Cardiac muscle cell (in vitro differentiated cells and primary cell): ENCODE measurements around the gene CCDC141. TPM values are rescaled to one million over a fixed set of nuclear protein-coding genes. Genes with fewer than 3 reads are reported as not detected.

Source experiments
- DNase-seq, 2 donors: peaks; one replicate each; pipeline versions ENCODE4 v3.0.0 to v3.0.0-alpha.2; 2010 to 2017; ENCODE audit warnings: low read depth in 1 of 2, low spot score in 1 of 2
- H3K27ac ChIP-seq: fragments of 200-600 bp; sonication (generic); 2 replicates; pipeline ENCODE4 v1.5.1; 2016
- H3K27me3 ChIP-seq: fragments of 200-600 bp; sonication (generic); 2 replicates; pipeline ENCODE4 v1.6.0; 2016; ENCODE audit warnings: control low read depth
- H3K36me3 ChIP-seq: fragments of 200-600 bp; sonication (generic); 2 replicates; pipeline ENCODE4 v1.5.1; 2016; ENCODE audit warnings: control low read depth
- H3K4me1 ChIP-seq: fragments of 200-600 bp; sonication (generic); 2 replicates; pipeline ENCODE4 v1.8.1; 2017; ENCODE audit warnings: low read depth, mild to moderate bottlenecking, mixed run types
- H3K4me3 ChIP-seq: fragments of 200-600 bp; sonication (generic); 2 replicates; pipeline ENCODE4 v1.5.1; 2016; ENCODE audit warnings: mild to moderate bottlenecking
- H3K9me3 ChIP-seq: fragments of 200-600 bp; sonication (generic); 2 replicates; pipeline ENCODE4 v1.5.1; 2017; ENCODE audit warnings: low read depth, mild to moderate bottlenecking, control low read depth
- CTCF ChIP-seq: IDR thresholded peaks from 2 replicates; pipeline ENCODE4 v1.5.1; 2012; ENCODE audit warnings: low read depth, mild to moderate bottlenecking, low read length
- polyA plus RNA-seq: library from polyadenylated mRNA; unstranded; fragments of >200 nt; fragmentation: Nextera tagmentation; extraction: Ambion mirVana; gene quantifications from 2 replicates; pipeline ENCODE4 v1.2.1, GENCODE V29; 2016
- total RNA-seq: library from RNA; depleted of rRNA; stranded (reverse); fragments of >200 nt; gene quantifications from 2 replicates; pipeline ENCODE4 v1.2.3, GENCODE V29; 2016

CCDC141 gene
- total and polyA plus RNA-seq, 2 experiments from 2014 or later: 134 to 213 TPM

GRCh38 chr2:178946494-178946893, 103.4 kb downstream of the CCDC141 start:
- no peaks in the 10 kb centered on the region for H3K9me3 ChIP-seq
- peak overlapping the region; percentile 42 for H3K27ac ChIP-seq
- H3K36me3 ChIP-seq: peaks cover 37% of the 10 kb centered on the region

DNA sequence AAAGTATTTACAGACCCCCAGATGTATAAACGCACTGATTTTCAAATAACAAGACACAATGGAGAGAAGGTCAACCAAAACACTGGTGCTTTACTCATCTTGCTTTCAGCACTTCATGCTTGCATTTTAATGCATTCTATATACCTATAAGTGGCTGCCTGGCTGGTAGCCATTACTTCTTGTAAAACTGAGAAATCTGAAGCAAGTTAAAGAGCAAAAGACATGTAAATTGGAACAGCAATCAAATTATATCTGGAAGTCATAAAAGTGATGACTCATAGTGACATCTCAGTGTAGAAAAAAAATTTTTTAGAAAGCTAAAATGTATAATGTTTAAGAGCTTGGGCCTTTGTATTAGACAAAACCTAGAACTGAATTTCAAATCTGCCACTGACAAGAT, 106.2 kb downstream of the CCDC141 start:
- H3K36me3 ChIP-seq: peaks cover 31% of the 10 kb centered on the region
- no peaks in the 10 kb centered on the region for H3K9me3 ChIP-seq
- peaks cover 2% of the 10 kb centered on the region for H3K4me1 ChIP-seq
- H3K4me3 ChIP-seq: no peak overlapping the region
- DNase-seq: no peak
- no peaks in the 10 kb centered on the region for H3K27me3 ChIP-seq
- no peak overlapping the region for H3K27ac ChIP-seq
- no peak for TF ChIP-seq CTCF

More at GRCh38 chr2:178946494-178946893, 103.4 kb downstream of the CCDC141 start:
- DNase-seq: no peak
- no peaks in the 10 kb centered on the region for H3K27me3 ChIP-seq
- TF ChIP-seq CTCF: no peak
- H3K4me1 ChIP-seq: peaks cover 8% of the 10 kb centered on the region
- no peak overlapping the region for H3K4me3 ChIP-seq

DNA sequence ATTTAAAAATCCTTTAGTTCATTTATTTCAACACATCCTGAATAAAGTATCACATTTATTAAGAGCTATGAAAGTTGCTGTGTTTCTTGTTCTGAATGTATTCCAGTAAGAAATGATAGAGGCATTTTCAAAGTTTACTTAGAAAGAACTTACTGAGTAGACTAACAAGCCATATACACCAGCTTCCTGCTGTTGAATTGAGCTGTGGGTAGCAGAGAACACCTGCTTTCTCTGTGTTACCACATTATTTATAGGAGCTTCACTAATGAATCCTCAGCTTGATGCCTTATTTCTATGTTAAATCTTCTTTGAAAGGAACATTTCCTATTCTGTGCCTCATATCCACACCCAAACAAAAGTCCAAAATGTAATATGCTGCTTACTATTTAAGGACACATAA, 115.4 kb downstream of the CCDC141 start:
- no peak overlapping the region for H3K4me3 ChIP-seq
- H3K36me3 ChIP-seq: peaks cover 48% of the 10 kb centered on the region
- no peaks in the 10 kb centered on the region for H3K27me3 ChIP-seq
- no peak for DNase-seq
- H3K27ac ChIP-seq: peak overlapping the region; percentile 19
- H3K4me1 ChIP-seq: no peaks in the 10 kb centered on the region
- no peaks in the 10 kb centered on the region for H3K9me3 ChIP-seq
- TF ChIP-seq CTCF: no peak

DNA sequence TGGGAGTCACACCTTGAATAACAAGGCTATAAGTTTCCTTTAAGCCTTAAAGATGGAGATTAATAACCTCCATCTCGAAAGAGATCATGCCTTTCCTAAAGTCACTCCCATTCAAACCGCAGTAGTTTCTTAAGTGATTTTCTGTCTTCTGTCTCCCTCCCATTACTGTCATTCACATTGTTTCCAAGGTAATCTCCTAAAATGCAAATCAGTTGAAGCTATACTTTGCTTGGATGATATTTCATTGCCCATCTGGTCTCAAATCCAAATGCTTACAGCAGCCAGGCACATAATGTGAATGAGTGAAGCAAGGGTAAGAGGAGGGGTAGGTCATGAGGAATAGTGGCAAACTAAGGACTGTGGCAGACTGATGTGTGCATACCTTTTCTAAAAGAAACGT, 116.4 kb downstream of the CCDC141 start:
- Histone ChIP-seq H3K36me3 (peaks cover 54% of the 10 kb centered on the region), H3K4me1 (peaks cover 3% of the 10 kb centered on the region), H3K27ac (peak overlapping the region; percentile 4), H3K9me3 (no peaks in the 10 kb centered on the region), H3K27me3 (no peaks in the 10 kb centered on the region), H3K4me3 (no peak overlapping the region)
- TF ChIP-seq CTCF: no peak
- no peak for DNase-seq

GRCh38 chr2:178928077-178928476, 121.9 kb downstream of the CCDC141 start:
- Histone ChIP-seq H3K9me3 (no peaks in the 10 kb centered on the region), H3K27me3 (no peaks in the 10 kb centered on the region), H3K4me3 (no peak overlapping the region), H3K4me1 (peaks cover 23% of the 10 kb centered on the region), H3K27ac (peak overlapping the region; percentile 44), H3K36me3 (peaks cover 67% of the 10 kb centered on the region)
- no peak for DNase-seq
- TF ChIP-seq CTCF: no peak

GRCh38 chr2:178927173-178927572, 122.8 kb downstream of the CCDC141 start:
- H3K27me3 ChIP-seq: no peaks in the 10 kb centered on the region
- no peak for TF ChIP-seq CTCF
- no peak overlapping the region for H3K4me3 ChIP-seq
- peak overlapping the region; percentile 44 for H3K27ac ChIP-seq
- DNase-seq: no peak
- peaks cover 64% of the 10 kb centered on the region for H3K36me3 ChIP-seq
- peaks cover 30% of the 10 kb centered on the region for H3K4me1 ChIP-seq
- no peaks in the 10 kb centered on the region for H3K9me3 ChIP-seq
